Measurements from ENCODE around the gene PLD1.

The PLD1 gene

GRCh38 chr3:171684221-171684620, 126.1 kb downstream of the PLD1 start:
- no peaks in the 10 kb centered on the region for H3K36me3 ChIP-seq
- DNase-seq = no peak
- no peaks in the 10 kb centered on the region for H3K4me1 ChIP-seq
- H3K4me3 ChIP-seq (ENCODE audit: low read depth, low read length) = no peak overlapping the region
- no peaks in the 10 kb centered on the region for H3K9me3 ChIP-seq
- no peak for TF ChIP-seq CTCF (IDR thresholded peaks at IDR 0.05; ENCODE audit: low read depth, low read length)
- no peaks in the 10 kb centered on the region for H3K27me3 ChIP-seq

GRCh38 chr3:171682743-171683142, 127.5 kb downstream of the PLD1 start:
- TF ChIP-seq CTCF (IDR thresholded peaks at IDR 0.05; ENCODE audit: low read depth, low read length) = no peak
- no peak for DNase-seq
- H3K4me1 ChIP-seq = no peaks in the 10 kb centered on the region
- H3K9me3 ChIP-seq = no peaks in the 10 kb centered on the region
- H3K4me3 ChIP-seq (ENCODE audit: low read depth, low read length) = no peak overlapping the region
- H3K36me3 ChIP-seq = no peaks in the 10 kb centered on the region
- no peaks in the 10 kb centered on the region for H3K27me3 ChIP-seq

- Histone ChIP-seq H3K9me3 (no peaks in the 10 kb centered on the region), H3K36me3 (no peaks in the 10 kb centered on the region), H3K4me1 (no peaks in the 10 kb centered on the region), H3K27me3 (no peaks in the 10 kb centered on the region), H3K4me3 (ENCODE audit: low read depth, low read length) (no peak overlapping the region)
- DNase-seq = no peak
- TF ChIP-seq CTCF (IDR thresholded peaks at IDR 0.05; ENCODE audit: low read depth, low read length) = no peak
These were observed 129.4 kb downstream of the PLD1 start for GRCh38 chr3:171680726-171681411.

- Histone ChIP-seq H3K4me3 (ENCODE audit: low read depth, low read length) (no peak overlapping the region), H3K36me3 (no peaks in the 10 kb centered on the region), H3K9me3 (no peaks in the 10 kb centered on the region), H3K4me1 (no peaks in the 10 kb centered on the region), H3K27me3 (no peaks in the 10 kb centered on the region)
- TF ChIP-seq CTCF (IDR thresholded peaks at IDR 0.05; ENCODE audit: low read depth, low read length) = no peak
- DNase-seq = no peak
These were observed 131.3 kb downstream of the PLD1 start for GRCh38 chr3:171678971-171679492.

- Histone ChIP-seq H3K9me3 (no peaks in the 10 kb centered on the region), H3K36me3 (no peaks in the 10 kb centered on the region), H3K4me1 (no peaks in the 10 kb centered on the region), H3K27me3 (no peaks in the 10 kb centered on the region), H3K4me3 (ENCODE audit: low read depth, low read length) (no peak overlapping the region)
- TF ChIP-seq CTCF (IDR thresholded peaks at IDR 0.05; ENCODE audit: low read depth, low read length) = no peak
- no peak for DNase-seq
These were observed 132.6 kb downstream of the PLD1 start for GRCh38 chr3:171677706-171678105.

GRCh38 chr3:171676601-171677175, 133.6 kb downstream of the PLD1 start:
- TF ChIP-seq CTCF (IDR thresholded peaks at IDR 0.05; ENCODE audit: low read depth, low read length) = no peak
- no peaks in the 10 kb centered on the region for H3K9me3 ChIP-seq
- H3K36me3 ChIP-seq = no peaks in the 10 kb centered on the region
- no peak overlapping the region for H3K4me3 ChIP-seq (ENCODE audit: low read depth, low read length)
- H3K27me3 ChIP-seq = no peaks in the 10 kb centered on the region
- no peak for DNase-seq
- H3K4me1 ChIP-seq = no peaks in the 10 kb centered on the region

Measured in BE2C (cell line).